ENCODE measurements around the gene VPS26B.

DNA sequence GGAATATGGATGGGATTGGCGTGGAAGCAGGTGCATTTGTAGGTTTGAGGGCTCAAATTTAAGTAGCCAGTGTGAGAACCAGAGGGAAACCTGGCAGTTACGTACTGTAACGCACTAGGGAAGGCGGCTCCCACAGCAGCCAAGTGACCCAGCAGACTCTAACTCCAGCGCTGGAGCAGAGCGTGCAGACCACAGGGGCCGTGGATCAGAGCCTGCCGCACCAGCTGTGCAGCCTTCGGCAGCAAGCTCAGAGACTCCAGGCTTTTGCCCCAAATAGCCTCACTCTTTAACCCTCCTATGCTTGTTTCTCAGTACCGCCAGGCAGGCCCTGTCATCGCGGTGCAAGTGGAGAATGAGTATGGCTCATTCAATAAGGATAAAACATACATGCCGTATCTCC is 64.0 kb downstream of the VPS26B start:
- TF ChIP-seq YY1 (IDR thresholded peaks at IDR 0.05; ENCODE audit: low read depth) (no peak), TAF1 (IDR thresholded peaks at IDR 0.05; ENCODE audit: low read depth) (no peak), EP300 (IDR thresholded peaks at IDR 0.05; ENCODE audit: borderline replicate concordance) (no peak), FOXM1 (IDR thresholded peaks at IDR 0.05; ENCODE audit: borderline replicate concordance, low read depth) (no peak), TCF12 (IDR thresholded peaks at IDR 0.05; ENCODE audit: low read depth) (no peak), NFIC (IDR thresholded peaks at IDR 0.05) (no peak), TEAD4 (IDR thresholded peaks at IDR 0.05) (no peak), EGR1 (IDR thresholded peaks at IDR 0.05) (no peak)
- TF ChIP-seq, protein P1, sequence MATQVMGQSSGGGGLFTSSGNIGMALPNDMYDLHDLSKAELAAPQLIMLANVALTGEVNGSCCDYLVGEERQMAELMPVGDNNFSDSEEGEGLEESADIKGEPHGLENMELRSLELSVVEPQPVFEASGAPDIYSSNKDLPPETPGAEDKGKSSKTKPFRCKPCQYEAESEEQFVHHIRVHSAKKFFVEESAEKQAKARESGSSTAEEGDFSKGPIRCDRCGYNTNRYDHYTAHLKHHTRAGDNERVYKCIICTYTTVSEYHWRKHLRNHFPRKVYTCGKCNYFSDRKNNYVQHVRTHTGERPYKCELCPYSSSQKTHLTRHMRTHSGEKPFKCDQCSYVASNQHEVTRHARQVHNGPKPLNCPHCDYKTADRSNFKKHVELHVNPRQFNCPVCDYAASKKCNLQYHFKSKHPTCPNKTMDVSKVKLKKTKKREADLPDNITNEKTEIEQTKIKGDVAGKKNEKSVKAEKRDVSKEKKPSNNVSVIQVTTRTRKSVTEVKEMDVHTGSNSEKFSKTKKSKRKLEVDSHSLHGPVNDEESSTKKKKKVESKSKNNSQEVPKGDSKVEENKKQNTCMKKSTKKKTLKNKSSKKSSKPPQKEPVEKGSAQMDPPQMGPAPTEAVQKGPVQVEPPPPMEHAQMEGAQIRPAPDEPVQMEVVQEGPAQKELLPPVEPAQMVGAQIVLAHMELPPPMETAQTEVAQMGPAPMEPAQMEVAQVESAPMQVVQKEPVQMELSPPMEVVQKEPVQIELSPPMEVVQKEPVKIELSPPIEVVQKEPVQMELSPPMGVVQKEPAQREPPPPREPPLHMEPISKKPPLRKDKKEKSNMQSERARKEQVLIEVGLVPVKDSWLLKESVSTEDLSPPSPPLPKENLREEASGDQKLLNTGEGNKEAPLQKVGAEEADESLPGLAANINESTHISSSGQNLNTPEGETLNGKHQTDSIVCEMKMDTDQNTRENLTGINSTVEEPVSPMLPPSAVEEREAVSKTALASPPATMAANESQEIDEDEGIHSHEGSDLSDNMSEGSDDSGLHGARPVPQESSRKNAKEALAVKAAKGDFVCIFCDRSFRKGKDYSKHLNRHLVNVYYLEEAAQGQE (IDR thresholded peaks at IDR 0.05; ENCODE audit: low read depth): no peak
- TF ChIP-seq, protein P2, sequence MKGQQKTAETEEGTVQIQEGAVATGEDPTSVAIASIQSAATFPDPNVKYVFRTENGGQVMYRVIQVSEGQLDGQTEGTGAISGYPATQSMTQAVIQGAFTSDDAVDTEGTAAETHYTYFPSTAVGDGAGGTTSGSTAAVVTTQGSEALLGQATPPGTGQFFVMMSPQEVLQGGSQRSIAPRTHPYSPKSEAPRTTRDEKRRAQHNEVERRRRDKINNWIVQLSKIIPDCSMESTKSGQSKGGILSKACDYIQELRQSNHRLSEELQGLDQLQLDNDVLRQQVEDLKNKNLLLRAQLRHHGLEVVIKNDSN (IDR thresholded peaks at IDR 0.05): no peak

All from Ishikawa (cell line).